Fibroblast of skin of right quadriceps (primary cell): ENCODE measurements around the gene CXCR5.

ENCODE experiments used
- DNase-seq: peaks from one replicate; pipeline ENCODE4 v3.0.0-alpha.2; 2013

The CXCR5 gene

DNA sequence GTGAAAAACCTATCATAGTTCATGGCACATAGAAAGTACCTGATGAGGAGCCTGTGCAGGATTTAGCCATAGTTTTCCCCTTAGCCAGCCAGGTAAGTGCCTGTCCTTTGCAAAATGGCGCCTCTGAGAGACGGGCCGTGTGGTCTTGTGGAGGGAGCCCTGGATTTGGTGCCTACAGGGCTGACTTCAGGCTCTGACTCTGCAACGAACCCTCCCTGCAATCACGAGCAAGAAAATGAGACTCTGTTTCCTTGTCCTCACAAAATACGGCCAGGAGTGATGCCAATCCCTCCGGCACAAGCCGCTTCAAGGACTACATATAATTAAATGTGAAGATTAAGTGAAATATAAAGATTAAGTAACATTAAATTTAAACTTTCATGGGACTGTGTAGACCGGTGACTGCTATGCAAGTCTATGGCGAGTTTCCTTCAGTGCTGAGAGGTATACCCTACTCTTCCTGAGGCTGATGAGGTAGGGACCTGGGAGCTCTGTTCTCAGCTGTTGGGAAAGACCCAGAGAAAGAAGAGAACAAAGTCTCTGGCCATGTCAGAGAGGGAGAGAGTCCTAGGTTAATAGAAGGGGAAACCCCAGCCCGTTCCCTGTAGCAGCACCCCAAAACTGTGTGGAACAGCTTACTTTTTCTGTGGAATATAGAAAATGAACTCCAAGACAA, 6.1 kb upstream of the CXCR5 start:
- no peak for DNase-seq

DNA sequence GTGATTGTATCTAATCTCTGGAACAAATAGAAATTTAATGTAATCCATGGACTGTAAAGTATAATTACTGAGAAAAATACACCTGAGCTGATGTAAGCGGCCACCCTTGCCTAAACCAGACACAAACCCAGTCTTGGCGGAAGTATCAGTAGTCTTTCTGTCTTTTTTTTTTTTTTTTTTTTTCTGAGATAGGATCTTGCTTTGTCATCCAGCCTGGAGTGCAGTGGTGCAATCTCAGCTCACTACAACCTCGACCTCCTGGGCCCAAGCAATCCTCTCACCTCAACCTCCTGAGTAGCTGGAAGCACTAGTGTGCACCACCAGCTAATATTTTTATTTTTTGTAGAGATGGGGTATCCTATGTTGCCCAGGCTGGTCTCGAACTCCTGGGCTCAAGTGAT, 5.5 kb upstream of the CXCR5 start:
- no peak for DNase-seq

DNA sequence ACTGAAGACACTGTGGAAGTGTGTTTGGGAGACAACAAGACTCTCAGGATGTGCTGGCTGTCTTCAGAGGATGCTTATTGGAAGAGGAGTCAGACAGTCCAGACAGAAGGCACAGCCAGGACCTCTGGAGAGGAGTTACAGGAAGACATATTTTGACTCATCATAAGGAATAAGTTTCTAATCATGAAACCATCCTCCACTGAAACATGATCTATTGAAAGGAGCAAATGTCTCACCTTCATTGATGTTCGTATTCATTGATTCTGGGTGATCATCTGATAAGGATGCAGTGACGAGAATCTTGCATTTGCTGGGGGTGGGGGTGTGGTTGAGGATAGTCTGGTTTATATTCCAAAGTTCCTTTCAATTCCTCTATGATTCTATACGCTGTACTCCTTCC, 2.5 kb upstream of the CXCR5 start:
- no peak for DNase-seq

DNA sequence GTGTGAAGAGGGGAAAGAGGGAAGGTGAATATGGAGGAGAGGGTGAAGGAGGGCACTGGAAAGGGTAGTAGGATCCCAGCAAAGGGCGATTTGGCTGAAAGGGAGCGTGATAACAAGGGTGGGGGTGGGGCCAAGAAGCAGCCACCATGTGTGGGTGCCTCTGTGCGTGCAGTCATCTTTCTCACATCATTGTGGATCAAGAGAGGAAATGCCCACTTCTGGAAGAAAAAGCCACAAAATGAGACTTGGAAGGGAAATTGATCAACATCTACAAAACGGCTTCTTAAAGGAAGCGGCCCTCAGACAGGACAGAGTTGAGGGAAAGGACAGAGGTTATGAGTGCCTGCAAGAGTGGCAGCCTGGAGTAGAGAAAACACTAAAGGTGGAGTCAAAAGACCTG, 1.2 kb upstream of the CXCR5 start:
- DNase-seq: no peak

DNA sequence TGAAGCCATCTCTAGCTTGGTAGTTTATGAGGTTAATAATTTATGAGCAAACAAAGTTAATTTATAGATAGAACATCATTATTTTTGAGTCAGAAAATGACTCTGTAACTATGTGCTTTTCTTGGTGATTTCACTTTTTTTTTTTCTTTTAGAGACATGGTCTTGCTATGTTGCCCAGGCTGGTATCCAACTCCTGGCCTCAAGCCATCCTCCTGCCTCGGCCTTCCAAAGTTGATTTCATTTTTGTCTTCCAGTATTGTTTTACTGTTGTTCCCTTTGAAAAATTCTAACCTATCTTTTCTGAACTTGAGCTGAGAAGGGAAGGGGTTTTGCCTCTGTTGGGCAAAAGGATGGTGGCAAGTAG, 706 bp upstream of the CXCR5 start:
- no peak for DNase-seq

DNA sequence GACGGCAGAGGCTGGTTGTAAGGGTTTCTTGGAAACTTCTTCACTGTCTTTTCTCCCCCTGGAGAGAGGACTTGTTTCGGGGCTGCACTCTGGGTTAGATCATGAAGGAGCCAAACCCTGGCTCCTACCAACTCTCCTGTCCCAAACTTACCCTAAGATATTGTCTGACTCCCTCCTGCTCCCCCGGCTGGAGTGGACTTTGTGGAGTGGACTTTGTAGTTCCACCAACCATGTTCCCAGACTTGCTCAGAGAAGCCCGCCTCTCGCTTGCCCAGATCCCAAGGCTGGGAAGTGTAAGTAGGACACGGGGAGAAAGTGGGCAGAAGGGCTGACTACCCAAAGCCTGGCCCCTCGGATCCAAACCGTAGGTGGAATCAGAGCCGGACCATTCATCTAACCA, 1.2 kb downstream of the CXCR5 start:
- DNase-seq: no peak

DNA sequence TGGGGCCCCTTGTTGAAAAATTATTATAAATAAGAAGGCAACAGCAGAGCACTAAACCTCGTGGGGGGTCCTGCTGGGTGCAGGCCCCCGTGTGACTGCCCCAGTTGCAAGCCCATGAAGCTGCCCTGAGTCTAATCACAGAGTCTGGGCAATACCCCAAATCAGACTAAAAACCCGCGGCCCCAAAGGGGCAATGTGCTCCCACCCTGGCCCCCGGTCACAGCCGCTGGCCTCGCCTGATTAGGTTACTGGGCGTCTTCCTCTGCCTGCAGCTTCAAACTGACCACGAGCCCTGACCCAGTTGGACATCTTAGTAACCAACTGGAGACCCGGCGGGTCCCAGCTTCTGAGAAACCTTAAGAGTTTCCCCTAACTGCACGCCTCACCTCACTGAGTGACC, 1.6 kb downstream of the CXCR5 start:
- no peak for DNase-seq

DNA sequence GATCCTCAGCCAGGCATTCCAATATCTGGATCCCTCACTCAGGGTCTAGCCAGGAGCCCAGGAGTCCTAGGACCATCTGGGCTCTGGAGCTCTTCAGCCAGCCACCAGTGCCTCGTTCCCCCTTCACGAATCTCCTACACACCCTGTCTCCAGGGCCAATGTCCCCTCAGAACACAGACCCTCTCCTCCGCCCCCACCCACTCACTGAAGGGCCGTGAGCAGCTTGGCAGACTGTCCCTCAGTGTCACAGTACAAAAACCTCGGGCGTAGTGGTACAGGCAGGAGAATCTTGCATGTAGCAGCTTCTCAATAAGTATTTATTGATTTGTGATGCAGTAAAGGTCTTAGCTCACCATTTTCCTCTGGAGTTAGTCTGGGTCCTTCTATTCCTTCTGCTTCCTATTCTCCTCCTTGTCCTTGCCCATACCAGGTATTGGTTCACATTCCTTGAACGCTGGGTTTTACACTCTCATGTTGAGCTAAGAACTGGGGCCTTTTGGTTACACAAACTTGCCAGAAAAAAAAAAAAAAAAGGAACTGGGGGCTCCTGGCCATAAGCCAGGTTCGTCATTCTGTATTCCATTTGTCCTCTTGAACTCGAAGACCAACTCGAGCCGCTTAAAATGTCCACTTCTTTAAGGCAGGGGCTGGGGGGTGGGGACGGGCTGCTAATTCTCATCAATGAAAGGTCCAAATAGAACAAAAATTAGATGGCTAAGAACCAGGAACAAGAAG, 2.3 kb downstream of the CXCR5 start:
- DNase-seq: no peak

DNA sequence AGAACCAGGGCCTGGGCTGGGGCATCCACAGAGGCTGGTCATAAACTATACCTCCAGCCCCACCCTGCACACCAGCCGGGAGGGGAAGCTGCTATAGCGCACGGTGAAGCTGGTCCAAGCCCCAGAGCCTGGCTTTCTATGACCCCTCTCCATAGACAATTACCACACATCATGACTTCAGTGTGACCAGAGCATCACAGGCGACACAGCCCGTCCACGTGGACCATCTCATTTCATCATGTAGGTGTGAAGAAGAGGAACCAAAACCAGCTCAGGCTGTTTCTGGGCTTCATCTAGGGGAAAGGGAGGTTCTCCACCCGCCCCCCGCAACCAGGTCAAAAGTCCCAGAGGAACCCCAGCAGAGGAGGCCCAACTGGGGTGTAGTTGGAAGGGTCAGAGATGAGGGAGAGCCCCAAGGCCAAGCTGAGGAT, 3.0 kb downstream of the CXCR5 start:
- no peak for DNase-seq

DNA sequence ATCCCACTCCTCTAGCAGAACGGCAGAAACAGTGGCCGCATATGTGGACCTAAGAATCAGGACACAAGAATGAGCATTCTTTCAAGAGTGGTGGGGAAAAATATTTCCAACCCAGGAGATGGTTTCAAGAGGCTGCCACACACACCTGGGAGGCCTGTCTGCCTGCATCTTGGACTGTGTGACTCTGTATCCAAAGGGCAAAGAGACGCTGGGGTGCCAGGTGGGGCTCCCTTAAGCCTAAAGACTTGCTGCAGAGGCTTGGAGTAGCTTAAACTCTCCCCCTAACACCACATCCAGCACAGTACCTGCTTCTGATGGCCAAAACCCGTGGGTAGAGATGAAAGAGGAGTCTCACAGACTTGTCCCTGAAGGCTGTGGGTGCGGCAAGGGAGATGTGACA, 3.5 kb downstream of the CXCR5 start:
- DNase-seq: no peak

DNA sequence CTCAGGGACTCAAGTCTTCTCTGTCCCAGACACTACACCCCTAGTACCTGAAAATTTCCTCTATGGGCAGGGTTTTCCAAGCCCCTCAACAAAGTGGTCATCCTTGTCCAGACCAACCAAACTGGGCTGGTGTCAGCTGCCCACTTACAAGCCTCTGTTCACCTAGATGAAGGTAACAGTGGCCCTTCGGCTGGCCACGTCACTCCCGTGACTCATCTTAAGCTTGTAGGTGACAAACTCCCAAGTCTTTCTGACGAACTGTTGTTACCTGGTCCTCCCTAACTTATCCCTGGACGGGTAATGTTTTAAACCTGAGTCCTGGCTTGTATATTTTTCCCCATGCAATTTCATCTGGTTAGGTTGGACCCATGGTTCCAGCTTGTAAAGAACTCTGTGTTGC, 4.7 kb downstream of the CXCR5 start:
- no peak for DNase-seq

DNA sequence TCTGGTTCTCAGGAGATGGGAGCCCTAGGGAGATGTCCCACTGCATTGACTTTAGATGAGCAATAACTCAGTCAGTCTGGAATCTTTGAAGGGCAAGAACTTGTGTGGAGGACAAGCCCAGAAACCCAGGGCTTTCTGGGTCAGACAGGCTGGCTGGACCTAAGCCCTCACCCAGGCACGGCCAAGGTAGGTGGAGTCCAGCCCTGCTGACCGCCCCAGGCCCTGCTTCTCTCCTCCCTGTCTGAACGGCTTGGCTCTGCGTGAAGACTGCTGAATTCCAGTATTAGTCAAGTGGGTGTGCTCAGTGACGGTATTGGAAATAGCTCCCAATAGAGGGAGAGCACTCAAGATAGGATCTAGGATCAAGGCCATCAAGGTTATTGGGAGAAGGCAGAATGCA, 6.1 kb downstream of the CXCR5 start:
- peak; percentile 51 for DNase-seq

DNA sequence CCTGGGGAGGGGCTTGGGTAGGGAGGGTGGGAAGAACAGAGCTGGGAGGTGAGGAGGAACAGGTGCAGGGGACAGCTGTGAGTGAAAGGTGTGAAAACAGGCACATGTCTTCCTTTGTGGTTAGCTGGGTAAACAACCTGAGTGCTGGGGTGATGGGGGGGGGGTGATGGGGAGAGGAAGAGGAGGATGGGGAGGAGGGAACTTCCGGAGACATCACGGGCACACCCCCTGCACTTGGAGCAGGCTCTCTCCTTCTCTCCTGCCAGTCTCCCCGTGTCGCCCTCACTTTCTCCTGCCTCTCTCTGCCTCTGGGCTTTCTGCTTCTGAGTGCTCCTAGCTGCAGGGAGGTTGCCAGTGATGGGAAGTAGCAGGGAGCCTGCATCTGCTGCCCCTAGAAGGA, 8.8 kb downstream of the CXCR5 start:
- no peak for DNase-seq

DNA sequence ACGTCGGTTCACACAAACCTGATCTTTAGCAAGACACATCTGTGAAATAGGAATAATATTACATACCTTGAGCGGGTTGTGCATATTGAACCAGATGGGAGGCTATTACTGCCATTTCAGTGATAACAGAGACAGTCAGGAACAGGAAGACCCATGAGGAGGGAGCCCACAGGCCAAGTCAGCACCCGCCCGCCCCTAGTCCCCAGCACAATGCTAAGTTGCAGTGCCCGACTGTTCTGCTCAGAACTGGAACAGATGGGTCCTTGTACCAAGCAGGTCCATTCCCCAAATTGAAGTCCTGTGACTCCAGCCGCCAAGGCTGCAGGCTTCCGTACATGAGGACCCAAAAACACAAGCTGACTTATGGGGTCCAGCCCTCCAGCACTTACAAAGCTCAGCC, 9.3 kb downstream of the CXCR5 start:
- DNase-seq: no peak

DNA sequence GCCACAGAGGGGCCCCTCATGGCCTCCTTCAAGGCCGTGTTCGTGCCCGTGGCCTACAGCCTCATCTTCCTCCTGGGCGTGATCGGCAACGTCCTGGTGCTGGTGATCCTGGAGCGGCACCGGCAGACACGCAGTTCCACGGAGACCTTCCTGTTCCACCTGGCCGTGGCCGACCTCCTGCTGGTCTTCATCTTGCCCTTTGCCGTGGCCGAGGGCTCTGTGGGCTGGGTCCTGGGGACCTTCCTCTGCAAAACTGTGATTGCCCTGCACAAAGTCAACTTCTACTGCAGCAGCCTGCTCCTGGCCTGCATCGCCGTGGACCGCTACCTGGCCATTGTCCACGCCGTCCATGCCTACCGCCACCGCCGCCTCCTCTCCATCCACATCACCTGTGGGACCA, 10.0 kb downstream of the CXCR5 start:
- DNase-seq: no peak

DNA sequence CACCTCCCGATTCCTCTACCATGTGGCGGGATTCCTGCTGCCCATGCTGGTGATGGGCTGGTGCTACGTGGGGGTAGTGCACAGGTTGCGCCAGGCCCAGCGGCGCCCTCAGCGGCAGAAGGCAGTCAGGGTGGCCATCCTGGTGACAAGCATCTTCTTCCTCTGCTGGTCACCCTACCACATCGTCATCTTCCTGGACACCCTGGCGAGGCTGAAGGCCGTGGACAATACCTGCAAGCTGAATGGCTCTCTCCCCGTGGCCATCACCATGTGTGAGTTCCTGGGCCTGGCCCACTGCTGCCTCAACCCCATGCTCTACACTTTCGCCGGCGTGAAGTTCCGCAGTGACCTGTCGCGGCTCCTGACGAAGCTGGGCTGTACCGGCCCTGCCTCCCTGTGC, 10.5 kb downstream of the CXCR5 start:
- DNase-seq: no peak

DNA sequence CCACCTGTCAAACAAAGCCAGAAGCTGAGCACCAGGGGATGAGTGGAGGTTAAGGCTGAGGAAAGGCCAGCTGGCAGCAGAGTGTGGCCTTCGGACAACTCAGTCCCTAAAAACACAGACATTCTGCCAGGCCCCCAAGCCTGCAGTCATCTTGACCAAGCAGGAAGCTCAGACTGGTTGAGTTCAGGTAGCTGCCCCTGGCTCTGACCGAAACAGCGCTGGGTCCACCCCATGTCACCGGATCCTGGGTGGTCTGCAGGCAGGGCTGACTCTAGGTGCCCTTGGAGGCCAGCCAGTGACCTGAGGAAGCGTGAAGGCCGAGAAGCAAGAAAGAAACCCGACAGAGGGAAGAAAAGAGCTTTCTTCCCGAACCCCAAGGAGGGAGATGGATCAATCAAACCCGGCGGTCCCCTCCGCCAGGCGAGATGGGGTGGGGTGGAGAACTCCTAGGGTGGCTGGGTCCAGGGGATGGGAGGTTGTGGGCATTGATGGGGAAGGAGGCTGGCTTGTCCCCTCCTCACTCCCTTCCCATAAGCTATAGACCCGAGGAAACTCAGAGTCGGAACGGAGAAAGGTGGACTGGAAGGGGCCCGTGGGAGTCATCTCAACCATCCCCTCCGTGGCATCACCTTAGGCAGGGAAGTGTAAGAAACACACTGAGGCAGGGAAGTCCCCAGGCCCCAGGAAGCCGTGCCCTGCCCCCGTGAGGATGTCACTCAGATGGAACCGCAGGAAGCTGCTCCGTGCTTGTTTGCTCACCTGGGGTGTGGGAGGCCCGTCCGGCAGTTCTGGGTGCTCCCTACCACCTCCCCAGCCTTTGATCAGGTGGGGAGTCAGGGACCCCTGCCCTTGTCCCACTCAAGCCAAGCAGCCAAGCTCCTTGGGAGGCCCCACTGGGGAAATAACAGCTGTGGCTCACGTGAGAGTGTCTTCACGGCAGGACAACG, 11.7 kb downstream of the CXCR5 start:
- DNase-seq: no peak

DNA sequence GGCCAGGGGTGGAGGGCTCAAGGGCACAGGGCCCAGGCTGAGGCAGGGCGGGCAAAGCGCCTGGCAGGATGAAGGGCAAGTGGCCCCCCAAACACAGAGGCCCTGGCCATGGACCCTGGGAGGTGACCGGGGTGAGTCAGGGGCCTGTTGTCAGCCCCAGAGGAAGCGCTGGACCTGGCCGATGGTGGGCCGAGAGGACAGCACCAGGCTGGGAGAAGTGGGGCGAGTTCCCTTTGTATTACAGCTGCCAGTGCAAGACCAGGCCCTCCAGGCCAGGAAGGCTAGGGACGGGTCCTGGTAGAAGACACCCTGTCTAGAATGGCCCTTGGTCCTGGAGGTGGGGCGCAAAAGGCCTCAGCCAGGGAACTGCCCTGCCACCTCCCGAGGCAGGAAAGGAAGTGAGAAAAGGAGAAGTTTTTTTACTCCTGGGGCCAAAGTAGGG, 12.8 kb downstream of the CXCR5 start:
- DNase-seq: no peak

DNA sequence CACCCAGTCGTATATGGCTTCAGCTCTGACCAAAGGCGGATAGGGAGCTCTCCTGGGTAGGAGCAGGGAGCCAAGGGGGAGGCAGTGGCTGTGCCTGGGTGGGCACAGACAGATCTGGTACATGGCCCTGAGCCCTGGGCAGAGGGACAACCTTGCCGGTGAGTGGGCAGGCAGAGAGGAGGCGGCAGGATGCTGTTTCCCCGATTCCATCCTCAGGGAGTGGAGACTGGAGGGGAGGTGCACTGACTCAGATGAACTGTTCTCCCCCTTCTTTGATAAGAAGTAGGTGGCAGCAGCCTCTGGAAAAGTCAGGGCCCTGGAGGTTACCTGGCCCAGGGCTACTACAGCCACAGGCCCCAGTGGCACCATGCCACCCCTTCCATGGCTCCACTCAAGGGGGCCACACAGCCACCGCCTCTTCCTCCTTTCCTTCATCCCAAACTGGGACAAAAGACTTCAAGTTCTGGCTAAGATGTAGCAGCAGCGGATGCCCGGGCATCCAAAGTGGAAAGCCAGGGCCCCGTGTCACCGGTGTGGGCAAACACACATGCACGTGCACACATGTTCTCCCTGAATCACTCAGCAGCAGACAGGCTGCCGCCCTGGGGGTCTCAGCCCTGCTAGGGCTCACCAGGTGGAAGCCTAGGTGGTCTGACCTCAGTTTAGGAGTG, 13.4 kb downstream of the CXCR5 start:
- DNase-seq: no peak

DNA sequence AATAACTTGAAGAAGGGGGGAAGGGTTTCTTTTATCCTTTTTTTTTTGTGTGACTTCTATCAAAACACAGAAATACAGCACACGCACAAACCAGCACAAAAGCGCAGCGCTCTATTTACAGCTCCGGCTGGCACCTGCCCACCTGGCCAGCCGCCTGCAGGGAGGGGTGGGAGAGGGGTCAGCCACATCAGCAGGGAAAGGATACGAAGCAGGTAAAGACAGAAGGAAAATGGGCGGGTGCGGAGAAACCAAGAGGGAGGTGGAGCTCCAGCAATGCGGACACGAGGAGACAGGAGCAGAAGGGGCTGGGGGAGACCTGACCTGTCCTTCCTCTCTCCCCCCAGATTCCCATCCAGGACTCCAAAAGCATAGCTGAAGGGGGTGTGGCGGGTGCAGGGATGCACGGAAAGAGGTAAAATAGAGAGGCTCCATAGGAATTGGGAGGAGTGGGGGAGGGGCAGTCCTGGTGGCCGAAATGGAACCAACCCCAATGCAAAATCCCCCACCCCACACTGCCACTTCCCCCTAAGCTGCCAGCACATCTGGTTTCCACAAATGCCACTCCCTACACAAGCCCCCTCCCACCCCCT, 14.1 kb downstream of the CXCR5 start:
- DNase-seq: no peak

DNA sequence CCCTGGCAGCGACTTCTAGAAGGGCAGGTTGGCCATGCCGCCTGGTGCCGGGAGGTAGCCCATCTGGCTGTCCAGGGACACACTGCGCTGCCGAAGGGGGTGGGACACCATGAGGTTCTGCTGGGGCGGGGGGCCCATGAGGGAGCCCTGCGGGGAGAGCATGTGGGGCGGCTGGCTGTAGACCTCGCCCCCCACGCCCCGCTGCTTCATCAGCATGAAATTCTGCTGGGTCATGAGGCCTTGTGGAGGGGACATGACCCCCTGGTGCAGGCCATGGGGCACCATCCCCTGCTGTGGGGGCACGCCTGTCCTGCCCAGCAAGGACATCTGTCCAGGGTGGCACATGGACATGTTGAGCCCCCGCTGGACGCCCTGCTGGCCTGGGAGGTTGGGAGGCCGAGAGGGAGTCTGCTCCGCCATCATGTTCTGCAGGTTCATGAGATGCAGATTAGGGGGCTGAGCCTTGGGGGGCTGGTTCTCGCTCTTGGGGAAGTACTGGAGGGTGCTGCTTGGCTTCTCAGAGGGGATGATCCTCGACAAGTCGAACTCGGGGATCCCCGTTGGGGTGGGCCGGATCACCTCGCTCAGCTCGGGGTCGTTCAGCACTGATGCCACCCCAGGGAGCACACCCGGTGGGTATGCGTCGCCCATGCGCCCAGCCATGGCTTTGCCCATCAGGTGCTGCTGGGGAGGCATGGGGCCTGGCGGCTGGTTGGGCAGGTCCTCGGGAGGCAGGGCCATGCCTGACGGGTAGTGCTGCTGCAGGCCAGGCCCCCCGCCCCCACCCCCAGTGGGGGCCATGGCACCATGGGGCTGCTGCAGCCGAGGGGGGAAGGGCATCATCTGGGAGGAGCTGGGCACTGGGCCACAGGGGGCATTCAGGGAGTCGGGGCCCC, 15.0 kb downstream of the CXCR5 start:
- DNase-seq: no peak

DNA sequence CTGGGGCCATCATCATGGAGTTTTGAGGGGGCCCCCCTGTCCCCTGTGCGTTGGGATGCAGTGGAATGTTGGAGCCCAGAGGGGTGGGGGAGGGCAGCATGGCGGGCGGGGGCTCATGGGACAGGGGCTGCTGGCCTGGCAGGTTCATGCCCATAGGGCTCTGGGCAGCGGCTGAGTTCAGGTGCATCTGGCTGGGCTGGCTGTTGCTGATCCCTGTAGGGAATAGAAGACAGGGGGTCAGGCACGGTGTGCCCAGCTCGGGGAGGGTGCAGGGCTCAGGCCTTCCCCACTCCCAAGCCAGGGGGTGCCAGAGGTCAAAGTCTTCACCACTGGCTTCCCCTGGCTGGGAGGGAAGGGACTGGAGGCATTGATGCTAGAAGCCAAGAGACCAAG, 15.6 kb downstream of the CXCR5 start:
- no peak for DNase-seq
